GM12864 (cell line): ENCODE data around the gene DCLK3.

Source experiments
- DNase-seq: peaks from one replicate; pipeline ENCODE4 v3.0.0-alpha.2; 2011; ENCODE audit warnings: low read depth
- H3K4me3 ChIP-seq: 2 replicates; pipeline ENCODE4 v1.5.1; 2011; ENCODE audit warnings: mild to moderate bottlenecking, low read depth, low read length, control low read depth
- TF ChIP-seq, protein P1 (sequence below): IDR thresholded peaks from 2 replicates; pipeline ENCODE4 v1.5.1; 2011; ENCODE audit warnings: low read depth, mild to moderate bottlenecking, moderate library complexity, low read length, control low read depth, inconsistent platforms; ENCODE audit errors: missing control alignments

The DCLK3 gene

DNA sequence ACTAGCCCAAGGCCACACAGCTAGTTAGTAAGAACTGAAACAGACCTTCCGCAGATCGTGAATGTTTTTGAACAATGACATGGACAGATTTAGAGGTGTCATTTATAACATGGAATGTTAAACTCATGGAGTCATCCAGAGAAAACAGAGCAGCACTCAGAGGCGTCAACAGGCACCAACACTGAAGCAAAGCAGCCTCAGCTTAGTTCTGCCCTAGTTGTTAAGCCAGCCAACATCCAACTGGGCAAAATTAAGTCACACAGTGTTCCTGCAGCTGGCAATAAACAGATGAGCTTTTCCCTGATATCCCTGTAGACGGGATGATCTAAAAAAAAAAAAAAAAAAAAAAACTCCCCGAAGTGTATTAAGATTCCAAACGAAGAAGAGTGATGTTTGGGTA lies 13.6 kb downstream of the DCLK3 start:
- TF ChIP-seq, protein P1, sequence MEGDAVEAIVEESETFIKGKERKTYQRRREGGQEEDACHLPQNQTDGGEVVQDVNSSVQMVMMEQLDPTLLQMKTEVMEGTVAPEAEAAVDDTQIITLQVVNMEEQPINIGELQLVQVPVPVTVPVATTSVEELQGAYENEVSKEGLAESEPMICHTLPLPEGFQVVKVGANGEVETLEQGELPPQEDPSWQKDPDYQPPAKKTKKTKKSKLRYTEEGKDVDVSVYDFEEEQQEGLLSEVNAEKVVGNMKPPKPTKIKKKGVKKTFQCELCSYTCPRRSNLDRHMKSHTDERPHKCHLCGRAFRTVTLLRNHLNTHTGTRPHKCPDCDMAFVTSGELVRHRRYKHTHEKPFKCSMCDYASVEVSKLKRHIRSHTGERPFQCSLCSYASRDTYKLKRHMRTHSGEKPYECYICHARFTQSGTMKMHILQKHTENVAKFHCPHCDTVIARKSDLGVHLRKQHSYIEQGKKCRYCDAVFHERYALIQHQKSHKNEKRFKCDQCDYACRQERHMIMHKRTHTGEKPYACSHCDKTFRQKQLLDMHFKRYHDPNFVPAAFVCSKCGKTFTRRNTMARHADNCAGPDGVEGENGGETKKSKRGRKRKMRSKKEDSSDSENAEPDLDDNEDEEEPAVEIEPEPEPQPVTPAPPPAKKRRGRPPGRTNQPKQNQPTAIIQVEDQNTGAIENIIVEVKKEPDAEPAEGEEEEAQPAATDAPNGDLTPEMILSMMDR = no peak

DNA sequence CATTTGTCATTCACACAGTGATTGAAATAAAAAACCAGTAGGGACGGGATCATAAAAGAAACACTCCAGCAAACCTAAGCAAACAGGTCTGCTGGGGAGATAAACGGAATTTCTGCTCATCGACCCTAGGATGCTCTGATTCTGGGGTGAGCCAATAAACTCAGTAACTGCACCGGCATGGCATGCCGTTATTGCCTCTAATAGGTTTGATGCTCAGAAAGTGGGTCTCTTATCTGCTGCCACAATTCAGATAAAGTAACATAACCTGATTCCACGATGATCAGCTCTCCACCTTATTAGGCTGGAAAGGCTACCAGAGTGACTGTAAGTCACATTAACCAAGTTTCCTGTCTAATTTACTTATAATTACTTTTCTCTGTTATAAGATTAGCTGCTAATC lies 19.6 kb downstream of the DCLK3 start:
- TF ChIP-seq, protein P1 = no peak
- no peak for DNase-seq
- no peak overlapping the region for H3K4me3 ChIP-seq

More for the DNA sequence above, 13.6 kb downstream of the DCLK3 start:
- H3K4me3 ChIP-seq = no peak overlapping the region
- no peak for DNase-seq

DNA sequence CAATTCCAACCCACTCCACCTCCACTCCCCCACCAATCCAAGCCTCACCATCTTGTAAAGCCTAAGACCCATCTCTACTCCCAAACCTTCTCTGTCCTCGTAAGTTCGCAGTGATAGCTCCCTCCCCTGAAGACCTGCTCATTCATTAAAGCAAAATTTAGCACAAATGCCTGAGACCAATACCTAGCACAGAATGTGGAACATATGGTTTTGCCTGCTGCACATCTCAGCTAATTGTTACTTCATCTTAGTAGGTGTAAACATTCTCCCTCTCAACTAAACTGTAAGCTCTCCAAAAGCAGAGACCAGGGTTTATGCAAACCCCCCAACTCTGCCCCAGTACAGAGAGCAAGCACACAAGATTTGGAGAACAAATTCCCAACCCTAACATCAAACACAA lies 20.5 kb downstream of the DCLK3 start:
- H3K4me3 ChIP-seq = no peak overlapping the region
- no peak for DNase-seq
- TF ChIP-seq, protein P1 = no peak

GRCh38 chr3:36741285-36741684 lies 23.1 kb downstream of the DCLK3 start:
- no peak for DNase-seq
- TF ChIP-seq, protein P1 = no peak
- no peak overlapping the region for H3K4me3 ChIP-seq

DNA sequence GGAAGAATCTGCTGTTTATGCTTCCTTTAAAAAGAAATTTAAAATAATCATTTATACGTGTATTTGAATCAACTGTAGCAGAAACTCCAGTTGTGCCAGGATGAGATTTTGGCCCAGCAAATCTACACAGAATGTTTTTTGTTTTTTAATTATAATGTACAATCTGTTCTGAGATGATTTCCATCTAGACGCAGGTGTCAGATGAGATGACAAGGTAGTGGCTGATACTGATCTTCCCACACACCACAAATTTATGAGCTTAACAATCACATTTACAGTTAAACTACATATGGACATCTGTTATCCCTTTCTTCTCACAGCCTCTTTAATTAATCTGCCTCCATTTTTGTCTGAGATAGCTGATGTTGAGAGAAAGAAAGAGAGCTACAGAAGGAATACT lies 23.6 kb downstream of the DCLK3 start:
- DNase-seq = no peak
- H3K4me3 ChIP-seq = no peak overlapping the region
- TF ChIP-seq, protein P1 = no peak

DNA sequence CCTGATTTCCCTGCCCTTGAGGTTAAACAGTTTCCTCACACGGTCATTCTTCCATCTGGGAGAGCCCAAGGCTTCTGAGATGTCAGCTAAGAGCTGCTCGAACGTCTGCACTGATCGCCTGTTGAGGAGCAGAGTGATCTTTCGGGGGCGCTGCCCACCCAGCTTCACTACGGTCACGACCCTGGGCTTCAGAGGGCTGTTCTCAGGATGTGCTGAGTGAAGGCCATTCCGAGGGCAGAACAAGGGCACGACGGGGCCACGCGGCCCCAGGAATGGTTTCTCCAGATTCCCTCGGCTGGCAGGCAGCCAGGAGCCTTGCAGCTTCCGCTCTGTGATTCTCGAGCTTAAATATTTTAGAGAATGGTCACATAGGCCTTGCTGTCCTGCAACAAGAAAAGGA lies 25.7 kb downstream of the DCLK3 start:
- H3K4me3 ChIP-seq = no peak overlapping the region
- DNase-seq = no peak

DNA sequence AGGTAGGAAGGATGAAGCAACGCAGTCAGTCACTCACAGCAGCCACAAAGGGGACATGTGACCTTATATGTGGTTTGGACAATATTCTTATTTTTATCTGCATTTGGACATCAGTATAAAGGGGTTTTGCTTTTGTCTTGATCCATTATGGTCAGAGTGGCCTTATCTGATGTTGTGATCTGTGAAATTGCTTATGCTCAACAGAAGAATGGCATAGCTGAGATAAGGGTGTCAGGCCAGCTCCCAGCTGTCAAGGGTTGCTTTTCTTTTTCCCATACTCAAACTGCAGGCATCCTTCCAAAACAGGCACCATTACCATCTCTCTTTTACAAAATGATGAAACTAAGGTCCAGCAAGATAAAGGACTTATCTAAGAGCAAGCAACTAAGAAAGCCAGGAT lies 28.1 kb downstream of the DCLK3 start:
- TF ChIP-seq, protein P1 = no peak
- no peak overlapping the region for H3K4me3 ChIP-seq
- no peak for DNase-seq

More for the DNA sequence above, 25.7 kb downstream of the DCLK3 start:
- TF ChIP-seq, protein P1 = no peak
